Activated B cell treated with CpG ODN at 0.5 μM for 24 hours (primary cell): ENCODE data around the gene LDAF1. TPM values are rescaled to one million over a fixed set of nuclear protein-coding genes. Genes with fewer than 3 reads are reported as not detected.
"Not testable (repeated sequence)": the region's sequence is repeated elsewhere in the genome, so short reads cannot be mapped to it uniquely, and the experiment has no call there.

Source experiments
- ATAC-seq: fragments of 200-7000 bp; cut with Tn5 transposase; one replicate; pipeline ENCODE4 v1.10.0; 2021; ENCODE audit warnings: low read depth, mild to moderate bottlenecking, moderate library complexity
- CTCF ChIA-PET: fragments of 350-600 bp; sonication (Branson Sonifier 250); formaldehyde crosslinking; loops from one replicate; lab custom pipeline; 2021; ENCODE audit warnings: antibody characterized with exemption; lab: Charles Lee
- POLR2A ChIA-PET: fragments of 350-600 bp; sonication (Branson Sonifier 250); formaldehyde crosslinking; loops from one replicate; lab custom pipeline; 2021; ENCODE audit warnings: antibody characterized with exemption; lab: Charles Lee
- DNase-seq: peaks from one replicate; pipeline ENCODE4 v3.0.0; 2022
- H3K27ac Mint-ChIP-seq: one replicate; pipeline ENCODE4 v1.8.0; 2020; ENCODE audit warnings: mixed read lengths
- H3K27me3 Mint-ChIP-seq: one replicate; pipeline ENCODE4 v1.8.0; 2021; ENCODE audit warnings: mixed read lengths
- H3K36me3 Mint-ChIP-seq: one replicate; pipeline ENCODE4 v1.8.0; 2021; ENCODE audit warnings: low read depth, mixed read lengths
- H3K4me1 Mint-ChIP-seq: one replicate; pipeline ENCODE4 v1.8.0; 2021; ENCODE audit warnings: mixed read lengths
- H3K4me3 Mint-ChIP-seq: one replicate; pipeline ENCODE4 v1.8.0; 2020; ENCODE audit warnings: mild to moderate bottlenecking, mixed read lengths
- H3K9me3 Mint-ChIP-seq: one replicate; pipeline ENCODE4 v1.8.0; 2020; ENCODE audit warnings: mixed read lengths
- intact Hi-C: fragments of 100-400 bp; cut with micrococcal nuclease; formaldehyde crosslinking; loops from one replicate; pipeline ENCODE4 v1.15.1; 2024
- total RNA-seq: library from RNA; stranded (reverse); gene quantifications from 2 replicates; pipeline ENCODE4 v1.2.3, GENCODE V29; 2022
- TF ChIP-seq, protein P1 (sequence below): fragments of 200-600 bp; IDR thresholded peaks from one replicate; pipeline ENCODE4 v1.8.0; 2022; ENCODE audit warnings: antibody characterized with exemption, mild to moderate bottlenecking

LDAF1 gene
- total RNA-seq: 16.5 and 17.2 TPM in 2 replicates

GRCh38 chr16:21158208-21159110, at the start of gene LDAF1:
LDAF1 (plus strand) TSS chr16:21158674; CDS start chr16:21161183, 2,509 bp downstream.
- peaks cover 21% of the 10 kb centered on the region for H3K36me3 Mint-ChIP-seq
- ATAC-seq: peak; percentile 93
- no peaks in the 10 kb centered on the region for H3K9me3 Mint-ChIP-seq
- H3K27me3 Mint-ChIP-seq: no peaks in the 10 kb centered on the region
- H3K4me3 Mint-ChIP-seq: peak within 1 kb of the TSS; percentile 92
- intact Hi-C loops: loop anchor here (1.0 kb wide), 2 partner anchors 30 to 396 kb away; no protein-coding TSS in a partner anchor
- POLR2A ChIA-PET: interaction anchor here (0.5 to 1.6 kb wide), 5 partner anchors 28 to 1625 kb away, joined by 3 to 9 read pairs (median 4); no protein-coding TSS in a partner anchor
- DNase-seq: peak; percentile 81
- TF ChIP-seq, protein P1, sequence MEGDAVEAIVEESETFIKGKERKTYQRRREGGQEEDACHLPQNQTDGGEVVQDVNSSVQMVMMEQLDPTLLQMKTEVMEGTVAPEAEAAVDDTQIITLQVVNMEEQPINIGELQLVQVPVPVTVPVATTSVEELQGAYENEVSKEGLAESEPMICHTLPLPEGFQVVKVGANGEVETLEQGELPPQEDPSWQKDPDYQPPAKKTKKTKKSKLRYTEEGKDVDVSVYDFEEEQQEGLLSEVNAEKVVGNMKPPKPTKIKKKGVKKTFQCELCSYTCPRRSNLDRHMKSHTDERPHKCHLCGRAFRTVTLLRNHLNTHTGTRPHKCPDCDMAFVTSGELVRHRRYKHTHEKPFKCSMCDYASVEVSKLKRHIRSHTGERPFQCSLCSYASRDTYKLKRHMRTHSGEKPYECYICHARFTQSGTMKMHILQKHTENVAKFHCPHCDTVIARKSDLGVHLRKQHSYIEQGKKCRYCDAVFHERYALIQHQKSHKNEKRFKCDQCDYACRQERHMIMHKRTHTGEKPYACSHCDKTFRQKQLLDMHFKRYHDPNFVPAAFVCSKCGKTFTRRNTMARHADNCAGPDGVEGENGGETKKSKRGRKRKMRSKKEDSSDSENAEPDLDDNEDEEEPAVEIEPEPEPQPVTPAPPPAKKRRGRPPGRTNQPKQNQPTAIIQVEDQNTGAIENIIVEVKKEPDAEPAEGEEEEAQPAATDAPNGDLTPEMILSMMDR: no peak
- H3K4me1 Mint-ChIP-seq: peaks cover 20% of the 10 kb centered on the region
- H3K27ac Mint-ChIP-seq: peak within 1 kb of the TSS; percentile 79
- CTCF ChIA-PET: interaction anchor here (1.1 to 2.0 kb wide), 4 partner anchors 29 to 142 kb away, joined by 3 to 6 read pairs (median 4); no protein-coding TSS in a partner anchor

GRCh38 chr16:21115551-21115950, 42.9 kb upstream of the LDAF1 start:
- CTCF ChIA-PET, H3K27me3 Mint-ChIP-seq, intact Hi-C loops, DNase-seq, H3K4me3 Mint-ChIP-seq, ATAC-seq, H3K36me3 Mint-ChIP-seq, H3K27ac Mint-ChIP-seq, POLR2A ChIA-PET, H3K9me3 Mint-ChIP-seq: not testable (repeated sequence)
- H3K4me1 Mint-ChIP-seq: peaks cover 10% of the 10 kb centered on the region

GRCh38 chr16:21116148-21116693, 42.3 kb upstream of the LDAF1 start:
- peak; percentile 20 for DNase-seq
- ATAC-seq: peak; percentile 84
- peaks cover 10% of the 10 kb centered on the region for H3K4me1 Mint-ChIP-seq
- peaks cover 12% of the 10 kb centered on the region for H3K36me3 Mint-ChIP-seq
- CTCF ChIA-PET: no interaction called here
- H3K27ac Mint-ChIP-seq: peak overlapping the region; percentile 86
- POLR2A ChIA-PET: no interaction called here
- H3K4me3 Mint-ChIP-seq: peak overlapping the region; percentile 82
- TF ChIP-seq, protein P1: no peak
- H3K27me3 Mint-ChIP-seq: no peaks in the 10 kb centered on the region
- intact Hi-C loops: no loop called here
- H3K9me3 Mint-ChIP-seq: peaks cover 7% of the 10 kb centered on the region

DNA sequence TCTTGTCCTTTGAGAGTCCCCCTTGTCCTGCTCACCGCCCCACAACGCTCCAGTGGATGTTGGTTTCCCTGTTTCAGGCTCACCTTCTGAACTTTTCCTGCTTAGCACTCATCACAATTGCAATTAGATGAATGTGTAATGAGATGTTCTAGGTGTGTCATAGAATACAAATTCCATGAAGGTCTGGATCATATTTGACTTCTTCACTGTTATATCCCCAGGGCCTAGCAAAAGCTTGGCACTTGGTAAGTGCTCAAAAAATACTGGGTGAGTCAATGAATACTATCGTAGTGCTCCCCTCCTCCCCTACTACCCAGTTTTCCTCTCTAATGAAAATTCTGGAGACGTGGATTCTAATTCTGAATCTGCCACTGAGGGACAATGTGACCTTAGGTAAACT, 40.9 kb upstream of the LDAF1 start:
- TF ChIP-seq, protein P1: no peak
- CTCF ChIA-PET: no interaction called here
- Mint-ChIP-seq H3K27ac (no peak overlapping the region), H3K4me1 (peaks cover 10% of the 10 kb centered on the region), H3K36me3 (peaks cover 12% of the 10 kb centered on the region), H3K27me3 (no peaks in the 10 kb centered on the region), H3K4me3 (no peak overlapping the region), H3K9me3 (peaks cover 7% of the 10 kb centered on the region)
- intact Hi-C loops: no loop called here
- ATAC-seq (no peak), DNase-seq (no peak)
- POLR2A ChIA-PET: no interaction called here

DNA sequence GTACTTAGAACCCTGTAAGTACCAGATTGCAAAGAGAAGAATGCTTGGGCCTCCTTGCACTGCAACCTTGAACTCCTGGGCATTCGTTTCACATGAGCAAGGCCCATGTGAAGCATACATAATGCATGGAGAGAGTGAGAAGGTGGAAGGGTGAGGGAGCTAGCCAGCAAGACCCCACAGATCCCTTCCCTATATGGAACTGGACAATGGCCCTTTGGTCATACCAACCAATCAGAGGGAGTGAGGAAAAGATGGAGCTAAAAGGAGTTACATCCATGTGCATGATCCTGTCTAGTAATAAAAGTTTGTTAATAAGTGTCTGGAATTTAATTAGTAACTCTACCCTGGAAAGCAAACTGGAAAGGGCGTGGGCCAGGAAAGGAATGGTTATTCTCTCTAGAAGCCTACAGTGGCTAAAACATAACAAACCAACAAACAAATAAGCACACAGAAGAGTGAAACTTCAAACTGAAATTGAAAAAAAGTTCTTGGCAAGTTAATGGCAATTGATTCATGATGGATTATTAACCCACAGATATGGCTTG, 37.4 kb upstream of the LDAF1 start:
- H3K27me3 Mint-ChIP-seq: no peaks in the 10 kb centered on the region
- peaks cover 9% of the 10 kb centered on the region for H3K4me1 Mint-ChIP-seq
- H3K9me3 Mint-ChIP-seq: peaks cover 6% of the 10 kb centered on the region
- intact Hi-C loops: no loop called here
- H3K36me3 Mint-ChIP-seq: peaks cover 17% of the 10 kb centered on the region
- no peak overlapping the region for H3K27ac Mint-ChIP-seq
- no peak for ATAC-seq
- no peak overlapping the region for H3K4me3 Mint-ChIP-seq
- CTCF ChIA-PET: no interaction called here
- TF ChIP-seq, protein P1: no peak
- POLR2A ChIA-PET: no interaction called here
- no peak for DNase-seq
